ENCODE data around the gene IRGC.

- TF ChIP-seq, protein P1, sequence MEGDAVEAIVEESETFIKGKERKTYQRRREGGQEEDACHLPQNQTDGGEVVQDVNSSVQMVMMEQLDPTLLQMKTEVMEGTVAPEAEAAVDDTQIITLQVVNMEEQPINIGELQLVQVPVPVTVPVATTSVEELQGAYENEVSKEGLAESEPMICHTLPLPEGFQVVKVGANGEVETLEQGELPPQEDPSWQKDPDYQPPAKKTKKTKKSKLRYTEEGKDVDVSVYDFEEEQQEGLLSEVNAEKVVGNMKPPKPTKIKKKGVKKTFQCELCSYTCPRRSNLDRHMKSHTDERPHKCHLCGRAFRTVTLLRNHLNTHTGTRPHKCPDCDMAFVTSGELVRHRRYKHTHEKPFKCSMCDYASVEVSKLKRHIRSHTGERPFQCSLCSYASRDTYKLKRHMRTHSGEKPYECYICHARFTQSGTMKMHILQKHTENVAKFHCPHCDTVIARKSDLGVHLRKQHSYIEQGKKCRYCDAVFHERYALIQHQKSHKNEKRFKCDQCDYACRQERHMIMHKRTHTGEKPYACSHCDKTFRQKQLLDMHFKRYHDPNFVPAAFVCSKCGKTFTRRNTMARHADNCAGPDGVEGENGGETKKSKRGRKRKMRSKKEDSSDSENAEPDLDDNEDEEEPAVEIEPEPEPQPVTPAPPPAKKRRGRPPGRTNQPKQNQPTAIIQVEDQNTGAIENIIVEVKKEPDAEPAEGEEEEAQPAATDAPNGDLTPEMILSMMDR (IDR thresholded peaks at IDR 0.05) = no peak
- TF ChIP-seq POLR2AphosphoS5 (IDR thresholded peaks at IDR 0.05) (no peak), POLR2A (IDR thresholded peaks at IDR 0.05) (no peak)
Measured at GRCh38 chr19:43749898-43750297, 34.0 kb downstream of the IRGC start.

Measured in stomach (tissue), 4 donors.